GM12873 (cell line): Measurements from ENCODE around the gene EXOC6.

ENCODE experiments used
- CTCF ChIP-seq: IDR thresholded peaks from 2 replicates; pipeline ENCODE4 v1.5.1; 2012; ENCODE audit warnings: low read depth, mild to moderate bottlenecking, moderate library complexity, low read length, control low read depth; ENCODE audit not compliant: insufficient read depth; ENCODE audit errors: missing control alignments

The EXOC6 gene

DNA sequence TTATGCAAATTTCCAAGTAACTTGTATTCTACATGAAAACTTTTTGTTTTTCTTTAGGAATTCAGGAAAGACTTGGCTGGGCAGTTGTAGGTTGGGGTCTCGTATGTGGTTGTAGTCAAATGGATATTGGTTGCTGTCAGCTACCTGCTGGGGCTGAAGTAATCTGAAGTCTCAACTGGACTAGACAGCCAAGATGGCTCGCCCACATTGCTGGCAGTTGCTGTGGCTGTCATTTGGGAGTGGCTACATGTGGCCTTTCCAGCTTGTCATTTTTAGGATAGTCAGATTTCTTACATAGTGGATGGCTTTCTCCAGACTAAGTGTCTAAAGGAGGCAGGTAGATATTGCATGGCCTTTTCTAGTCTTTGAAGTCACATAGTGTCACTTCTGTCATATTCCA, 32.6 kb downstream of the EXOC6 start:
- no peak for TF ChIP-seq CTCF

GRCh38 chr10:92886334-92886961, 38.1 kb downstream of the EXOC6 start:
- no peak for TF ChIP-seq CTCF

DNA sequence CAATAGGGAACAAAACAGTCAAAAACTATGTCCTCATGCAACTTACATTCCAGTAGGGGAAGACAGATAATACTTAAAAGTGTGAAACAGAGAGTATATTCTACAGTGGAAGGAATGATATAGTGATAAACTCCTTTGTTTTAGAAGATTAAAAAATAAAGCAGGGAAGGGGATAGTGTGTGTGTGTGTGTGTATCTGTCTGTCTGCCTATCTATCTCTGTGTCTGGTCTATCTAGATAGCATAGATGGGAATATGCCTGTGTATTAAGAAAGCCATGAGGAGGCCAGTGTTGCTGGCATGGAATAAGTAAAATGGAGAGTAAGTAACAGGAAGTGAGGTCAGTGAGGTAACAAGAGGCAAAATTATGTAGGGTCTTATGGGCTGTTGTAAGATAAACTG, 42.2 kb downstream of the EXOC6 start:
- no peak for TF ChIP-seq CTCF

GRCh38 chr10:92891885-92892690, 43.8 kb downstream of the EXOC6 start:
- TF ChIP-seq CTCF: no peak

- no peak for TF ChIP-seq CTCF
These were observed 44.4 kb downstream of the EXOC6 start for GRCh38 chr10:92892691-92893054.

- TF ChIP-seq CTCF: no peak
These were observed 45.8 kb downstream of the EXOC6 start for GRCh38 chr10:92894081-92894655.

- no peak for TF ChIP-seq CTCF
These were observed 49.6 kb downstream of the EXOC6 start for GRCh38 chr10:92897916-92898315.
